C4-2B (cell line): Measurements from ENCODE around the gene LRMDA.

Experiments
- H3K27ac ChIP-seq: fragments of 450-650 bp; 2 replicates; pipeline ENCODE4 v1.5.1; 2017
- CTCF ChIP-seq: fragments of 450-650 bp; conservative IDR thresholded peaks from 2 replicates; pipeline ENCODE4 v1.5.1; 2017; ENCODE audit warnings: mild to moderate bottlenecking
- ZFX ChIP-seq: fragments of 450-650 bp; IDR thresholded peaks from 2 replicates; pipeline ENCODE4 v1.6.1; 2017

The LRMDA gene

GRCh38 chr10:75527542-75527941, 96.1 kb downstream of the LRMDA start:
- TF ChIP-seq CTCF, result no peak
- no peak for TF ChIP-seq ZFX
- no peak overlapping the region for H3K27ac ChIP-seq

GRCh38 chr10:75528392-75528791, 97.0 kb downstream of the LRMDA start:
- no peak for TF ChIP-seq CTCF
- no peak for TF ChIP-seq ZFX
- H3K27ac ChIP-seq, result no peak overlapping the region

GRCh38 chr10:75530299-75530698, 98.9 kb downstream of the LRMDA start:
- TF ChIP-seq ZFX (no peak), CTCF (no peak)
- no peak overlapping the region for H3K27ac ChIP-seq

- no peak for TF ChIP-seq CTCF
- TF ChIP-seq ZFX, result no peak
- H3K27ac ChIP-seq, result no peak overlapping the region
Observed at GRCh38 chr10:75531571-75532031, 100.2 kb downstream of the LRMDA start.

- H3K27ac ChIP-seq, result no peak overlapping the region
- TF ChIP-seq ZFX (no peak), CTCF (no peak)
Observed at GRCh38 chr10:75532253-75532924, 101.0 kb downstream of the LRMDA start.

- TF ChIP-seq ZFX (no peak), CTCF (no peak)
- H3K27ac ChIP-seq, result no peak overlapping the region
Observed at GRCh38 chr10:75538144-75538543, 106.7 kb downstream of the LRMDA start.

GRCh38 chr10:75538765-75539164, 107.3 kb downstream of the LRMDA start:
- TF ChIP-seq ZFX (no peak), CTCF (no peak)
- H3K27ac ChIP-seq, result no peak overlapping the region
